ENCODE measurements around the gene PKDREJ. TPM values are rescaled to one million over a fixed set of nuclear protein-coding genes. Genes with fewer than 3 reads are reported as not detected.

PKDREJ gene
- total and polyA plus RNA-seq, 2 of the 4 experiments (the other 2 are of a cell fraction) = 0.02 TPM; not detected in 1

GRCh38 chr22:46246178-46246577, 17.0 kb downstream of the PKDREJ start:
- Histone ChIP-seq H2BK15ac (ENCODE audit: low read depth, low read length) (no peak overlapping the region), H2BK120ac (ENCODE audit: low read depth, low read length) (no peak overlapping the region), H2BK5ac (ENCODE audit: low read depth, low read length, poor library complexity, severe bottlenecking) (no peak overlapping the region), H3K4me3 (ENCODE audit: insufficient read depth, low read depth, low read length) (no peak overlapping the region), H3K56ac (ENCODE audit: extremely low read depth, insufficient read depth, low read length) (no peak overlapping the region), H3K23ac (ENCODE audit: low read depth, low read length) (no peak overlapping the region; the same call in 1 of the 2 replicates), H4K8ac (ENCODE audit: low read depth in 2 of 2, low read length in 2 of 2) (no peak overlapping the region), H2AFZ (replicated peaks; ENCODE audit: low read length, poor library complexity) (no peak overlapping the region), H2AK9ac (replicated peaks; ENCODE audit: low read depth, low read length, poor library complexity) (peak overlapping the region; percentile 37), H3K9ac (ENCODE audit: low read depth, low read length) (no peak overlapping the region), H3K79me1 (ENCODE audit: low read depth in 1 of 2, low read length in 2 of 2) (peaks cover 11 to 48% of the 10 kb centered on the region in 2 experiments), H3K27me3 (ENCODE audit: control insufficient read depth, insufficient read depth, low read length) (no peaks in the 10 kb centered on the region), H3K4ac (ENCODE audit: low read depth, low read length) (no peak overlapping the region), H3K4me2 (ENCODE audit: low read depth, low read length) (no peak overlapping the region), H3K18ac (ENCODE audit: low read depth, low read length) (no peak overlapping the region), H3K9me3 (ENCODE audit: control insufficient read depth, insufficient read depth, low read length) (no peaks in the 10 kb centered on the region), H3K14ac (replicated peaks; ENCODE audit: low read depth, low read length) (no peak overlapping the region), H2AK5ac (ENCODE audit: low read depth, low read length) (no peak overlapping the region), H4K91ac (ENCODE audit: insufficient read depth, low read depth, low read length) (no peak overlapping the region), H3K9me1 (ENCODE audit: insufficient read depth, low read length) (peaks cover 25% of the 10 kb centered on the region), H4K5ac (ENCODE audit: low read depth, low read length) (no peak overlapping the region), H3K36me3 (ENCODE audit: control insufficient read depth, insufficient read depth, low read length) (peaks cover 13% of the 10 kb centered on the region), H4K20me1 (ENCODE audit: insufficient read depth, low read length) (no peaks in the 10 kb centered on the region; the same call in 1 of the 2 replicates), H3K27ac (ENCODE audit: insufficient read depth, low read length) (no peak overlapping the region), H2BK20ac (ENCODE audit: low read depth, low read length) (no peak overlapping the region), H3K4me1 (ENCODE audit: control insufficient read depth, insufficient read depth, low read length) (peaks cover 4% of the 10 kb centered on the region; the same call in 1 of the 2 replicates)
- ATAC-seq (ENCODE audit: low read depth) = no peak
- DNase-seq = no peak
- dilution Hi-C loops (cut with HindIII; ENCODE audit: low sequenced_read_pairs, unreplicated experiment) (no loop called here), intact Hi-C loops (cut with micrococcal nuclease) (no loop called here), in situ Hi-C loops (cut with MboI; ENCODE audit: low sequenced_read_pairs) (no loop called here)
- CTCF ChIA-PET = no interaction called here
- 100% methylated on average over 4 of the region's 10 CpGs; no CpG with 5 or more reads in 1 of the 2 experiments for WGBS, 2 experiments (ENCODE audit: extremely low coverage in 2 of 2, insufficient read length in 1 of 2)
- no TSS peak for BruUV-seq (replicated peaks)
- POLR2A ChIA-PET (ENCODE audit: unreplicated experiment) = no interaction called here
- no peak for TF ChIP-seq NFE2L2 (IDR thresholded peaks at IDR 0.05; ENCODE audit: low read depth, low read length)
- no peak for TF ChIP-seq BHLHE40 (IDR thresholded peaks at IDR 0.05; ENCODE audit: low read depth, low read length)
- no peak for TF ChIP-seq CHD1 (IDR thresholded peaks at IDR 0.05; ENCODE audit: low read depth, low read length)
